ENCODE results near the gene MYLK4.
A peak's percentile ranks its signal among the peaks of the same experiment; 100 is the strongest.

The MYLK4 gene

GRCh38 chr6:2750832-2751231 is at the start of gene MYLK4:
Gene MYLK4 (minus strand): TSS chr6:2750922. CDS start chr6:2749294, 1,628 bp downstream.
- no peak for DNase-seq (ENCODE audit: low read depth in 3 of 3)

GRCh38 chr6:2799936-2800527 is 49.3 kb upstream of the MYLK4 start:
- DNase-seq (ENCODE audit: low read depth in 3 of 3): no peak

DNA sequence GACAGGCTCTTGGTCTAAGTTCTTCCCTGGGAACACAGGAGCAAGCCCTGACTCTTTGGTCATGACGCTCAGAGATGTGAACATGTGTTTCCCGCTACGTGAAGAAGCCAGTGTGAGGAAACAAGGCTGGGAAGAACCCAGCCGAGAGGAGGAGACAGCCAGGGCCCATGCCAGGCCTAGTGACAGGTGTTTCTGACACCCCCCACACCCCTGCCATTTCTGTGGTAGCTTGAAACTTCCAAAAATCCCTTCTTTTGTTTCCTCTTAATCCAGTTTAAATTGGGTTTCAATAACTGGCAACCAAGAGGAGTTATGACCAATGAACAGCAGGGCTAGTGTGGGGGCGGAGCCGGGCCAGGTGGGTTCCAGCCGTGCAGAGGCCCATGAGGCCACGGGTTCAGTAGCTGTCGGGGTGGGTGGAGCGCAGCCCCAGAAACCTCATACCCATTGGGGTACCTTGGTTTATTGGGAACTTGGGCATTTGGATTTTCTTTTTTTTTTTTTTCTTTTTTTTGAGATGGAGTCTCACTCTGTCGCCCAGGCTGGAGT is 47.9 kb upstream of the MYLK4 start:
- no peak for DNase-seq (ENCODE audit: low read depth in 3 of 3)

GRCh38 chr6:2797564-2798031 is 46.9 kb upstream of the MYLK4 start:
- no peak for DNase-seq (ENCODE audit: low read depth in 3 of 3)

GRCh38 chr6:2796861-2797260 is 46.1 kb upstream of the MYLK4 start:
- no peak for DNase-seq (ENCODE audit: low read depth in 3 of 3)

- DNase-seq (ENCODE audit: low read depth in 3 of 3): no peak
Observed at GRCh38 chr6:2795956-2796355, 45.2 kb upstream of the MYLK4 start.

- DNase-seq (ENCODE audit: low read depth in 3 of 3): no peak
Observed at GRCh38 chr6:2795162-2795561, 44.4 kb upstream of the MYLK4 start.

- no peak for DNase-seq (ENCODE audit: low read depth in 3 of 3)
Observed at GRCh38 chr6:2794171-2794730, 43.5 kb upstream of the MYLK4 start.

DNA sequence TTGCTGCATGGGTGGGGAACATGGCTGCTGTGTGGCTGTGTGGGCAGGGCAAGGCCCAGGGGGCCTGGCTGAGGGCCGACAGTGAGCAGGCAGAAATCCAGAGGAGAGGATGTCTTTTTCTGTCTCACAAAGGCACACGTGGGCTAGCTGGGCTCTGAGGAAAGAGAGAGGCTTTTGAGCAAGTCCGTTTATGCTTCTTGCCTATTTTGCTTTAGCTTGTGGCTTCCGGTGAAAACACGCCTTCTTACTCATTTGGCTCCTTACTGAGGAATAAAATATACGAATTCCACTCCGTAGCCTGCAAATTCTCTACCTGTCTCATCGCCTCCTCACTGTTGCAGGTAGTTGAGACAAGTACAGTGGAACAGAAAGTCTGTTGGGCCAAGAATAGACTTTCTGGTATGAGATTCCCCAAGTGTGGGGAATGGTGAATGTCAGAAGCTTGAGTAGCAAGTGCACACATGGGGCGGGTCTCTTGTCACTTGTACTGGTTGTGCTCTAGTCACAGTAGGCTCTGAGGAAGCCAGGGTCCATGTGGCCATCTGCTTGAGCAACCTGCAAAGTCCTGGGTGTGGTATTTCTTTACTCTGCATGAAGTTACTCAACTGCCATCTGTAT is 42.9 kb upstream of the MYLK4 start:
- DNase-seq (ENCODE audit: low read depth in 3 of 3): peak in 1 of 3 donors; percentile 21

- DNase-seq (ENCODE audit: low read depth in 3 of 3): no peak
Observed at GRCh38 chr6:2792330-2793110, 41.8 kb upstream of the MYLK4 start.

DNA sequence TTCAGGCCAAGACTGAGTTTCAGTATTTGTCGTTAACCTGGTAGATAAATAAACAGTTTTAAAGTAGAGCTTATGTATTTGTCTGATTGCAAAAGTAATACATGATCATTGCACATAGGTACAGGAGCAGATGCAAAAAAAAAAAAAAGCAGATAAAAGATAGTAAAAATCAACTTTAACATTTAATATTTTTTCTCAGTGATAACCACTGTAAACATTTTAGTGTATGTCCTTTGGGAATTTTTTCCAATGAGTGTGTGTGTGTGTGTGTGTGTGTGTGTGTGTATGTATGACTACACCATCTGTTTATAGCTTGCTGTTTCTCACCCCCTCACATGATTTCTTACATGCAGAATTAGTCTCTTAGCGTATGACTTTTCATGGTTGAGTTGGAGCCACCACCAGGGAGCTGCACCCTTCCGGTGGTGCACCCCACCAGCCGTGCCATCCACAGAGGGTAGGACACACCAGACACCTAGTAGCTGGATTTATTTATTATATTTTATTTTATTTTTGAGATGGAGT is 40.8 kb upstream of the MYLK4 start:
- DNase-seq (ENCODE audit: low read depth in 3 of 3): no peak

DNA sequence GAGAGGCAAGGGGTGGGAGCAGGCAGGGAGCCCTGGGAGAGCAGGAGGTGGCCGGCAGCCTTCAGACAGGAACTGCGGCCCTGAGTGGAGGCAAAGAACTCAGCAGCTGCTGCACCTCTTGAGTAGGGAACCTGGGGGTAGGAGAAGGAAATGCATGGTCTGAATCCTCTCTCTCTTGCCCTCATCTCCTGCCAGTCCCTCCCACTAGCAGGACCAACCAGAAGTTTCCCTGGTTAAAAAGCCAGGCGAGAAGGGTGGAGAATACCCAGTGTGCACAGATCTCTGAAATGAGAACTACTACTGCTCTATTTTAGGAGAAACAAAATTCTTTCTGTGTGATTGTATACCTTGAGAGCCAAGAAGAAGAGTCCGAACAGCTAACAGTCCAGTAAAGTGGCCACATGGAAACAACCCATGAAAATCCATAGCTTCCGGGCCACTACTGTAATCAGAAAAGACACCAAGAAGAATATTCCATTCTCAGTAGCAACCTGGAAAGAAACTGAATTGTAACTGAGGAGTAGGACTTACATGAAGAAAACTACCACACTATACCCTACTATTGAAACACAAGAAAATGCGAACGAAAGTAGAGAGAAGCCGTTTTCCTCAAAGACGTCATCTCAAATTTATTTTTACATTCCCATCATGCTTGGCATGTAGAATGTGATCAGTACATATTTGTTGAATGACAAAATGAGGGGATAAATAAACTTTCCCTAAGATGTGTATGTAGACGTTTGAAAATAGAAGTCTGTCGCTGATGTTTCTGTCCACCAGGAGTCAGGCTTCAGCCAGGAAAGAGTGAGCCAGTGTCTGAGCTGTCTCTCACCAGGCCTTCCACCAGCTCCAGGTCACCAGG is 40.1 kb upstream of the MYLK4 start:
- peak; percentile 34 to 45 (median 41) for DNase-seq (ENCODE audit: low read depth in 3 of 3)

DNA sequence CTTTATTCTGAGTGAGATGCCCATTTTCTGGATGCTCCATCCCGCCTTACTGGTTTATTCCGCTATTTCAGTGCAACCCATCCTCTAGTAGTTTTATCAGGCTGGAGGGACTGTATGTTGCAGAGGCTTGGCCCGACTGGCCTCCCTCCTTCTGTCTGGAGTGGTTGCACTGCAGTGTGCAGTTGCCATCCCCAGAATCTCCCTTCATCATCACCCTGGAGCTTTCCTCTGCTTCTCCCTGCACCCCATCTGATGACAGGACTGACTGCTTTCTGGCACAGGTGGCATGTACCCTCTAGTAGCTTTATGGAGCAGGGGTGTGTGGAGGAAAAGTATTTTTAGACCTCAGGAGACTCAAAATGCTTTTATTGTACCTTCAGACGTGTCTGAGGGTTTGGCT is 35.5 kb upstream of the MYLK4 start:
- DNase-seq (ENCODE audit: low read depth in 3 of 3): no peak

DNA sequence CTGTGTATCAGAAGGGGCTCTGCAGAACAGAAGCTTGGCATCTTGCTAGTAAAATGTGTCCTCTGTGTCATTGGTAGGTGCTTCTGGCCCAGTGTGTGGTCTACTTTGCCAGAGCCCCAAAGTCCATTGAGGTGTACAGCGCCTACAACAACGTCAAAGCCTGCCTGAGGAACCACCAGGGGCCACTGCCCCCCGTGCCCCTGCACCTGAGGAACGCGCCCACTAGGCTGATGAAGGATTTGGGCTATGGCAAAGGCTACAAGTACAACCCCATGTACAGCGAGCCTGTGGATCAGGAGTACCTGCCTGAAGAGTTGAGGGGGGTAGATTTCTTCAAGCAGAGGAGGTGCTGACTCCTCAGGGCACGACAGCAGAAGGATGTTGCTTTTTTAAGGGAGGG is 34.2 kb upstream of the MYLK4 start:
- no peak for DNase-seq (ENCODE audit: low read depth in 3 of 3)

DNA sequence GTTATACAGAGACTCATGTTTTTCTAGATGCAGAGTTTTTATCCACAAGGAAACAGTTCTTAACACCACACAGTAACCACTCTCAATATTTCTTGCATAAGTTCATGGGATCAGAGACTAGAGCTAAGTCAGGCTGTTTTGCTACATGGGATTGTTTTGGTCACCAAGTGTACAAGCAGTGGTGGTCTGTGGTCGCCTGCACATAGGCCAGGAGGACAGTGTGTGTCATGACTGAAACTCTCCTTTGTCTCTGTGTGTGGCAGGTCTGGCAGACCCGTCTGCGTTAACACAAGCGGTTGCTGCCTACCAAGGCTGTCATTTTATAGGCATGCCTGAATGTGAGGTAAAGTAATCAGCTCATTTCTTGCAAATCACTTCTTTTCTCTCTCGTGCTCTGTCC is 33.3 kb upstream of the MYLK4 start:
- no peak for DNase-seq (ENCODE audit: low read depth in 3 of 3)

GRCh38 chr6:2783188-2783963 is 32.7 kb upstream of the MYLK4 start:
- DNase-seq (ENCODE audit: low read depth in 3 of 3): no peak

DNA sequence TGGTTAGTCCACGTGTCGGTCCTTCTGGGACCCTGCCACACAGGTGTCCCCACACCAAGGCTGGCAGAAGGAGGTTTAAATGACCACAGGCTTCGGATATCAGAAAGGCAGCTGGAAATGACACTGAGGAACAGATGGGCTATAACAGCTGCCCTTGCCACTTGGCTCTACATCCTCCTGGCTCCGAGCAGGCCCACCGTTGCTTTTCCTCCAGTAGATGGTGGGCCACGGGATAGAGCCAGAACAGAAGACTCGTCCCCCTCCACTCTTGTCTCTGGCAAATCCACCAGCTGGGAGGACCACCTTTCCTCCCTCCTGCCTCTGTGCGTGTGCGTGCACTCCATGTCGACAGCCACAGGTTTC is 32.1 kb upstream of the MYLK4 start:
- DNase-seq (ENCODE audit: low read depth in 3 of 3): no peak

DNA sequence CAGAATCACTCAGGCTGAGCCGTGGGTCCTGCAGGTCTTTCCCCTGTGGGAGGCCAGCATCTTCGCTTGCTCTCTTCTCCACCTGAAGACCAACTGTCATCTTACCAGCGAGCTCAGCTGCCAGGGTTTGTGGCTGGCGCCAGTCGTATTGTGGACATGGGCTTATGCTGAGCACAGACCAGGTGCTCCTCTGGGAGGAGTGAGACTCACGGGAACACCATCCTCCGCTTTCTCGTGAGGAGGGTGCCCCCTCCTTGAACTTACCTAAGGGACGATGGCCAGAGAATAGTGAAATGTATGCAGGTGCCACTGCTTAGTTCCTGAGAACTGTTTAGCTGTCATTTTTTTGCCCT is 31.6 kb upstream of the MYLK4 start:
- DNase-seq (ENCODE audit: low read depth in 3 of 3): no peak

DNA sequence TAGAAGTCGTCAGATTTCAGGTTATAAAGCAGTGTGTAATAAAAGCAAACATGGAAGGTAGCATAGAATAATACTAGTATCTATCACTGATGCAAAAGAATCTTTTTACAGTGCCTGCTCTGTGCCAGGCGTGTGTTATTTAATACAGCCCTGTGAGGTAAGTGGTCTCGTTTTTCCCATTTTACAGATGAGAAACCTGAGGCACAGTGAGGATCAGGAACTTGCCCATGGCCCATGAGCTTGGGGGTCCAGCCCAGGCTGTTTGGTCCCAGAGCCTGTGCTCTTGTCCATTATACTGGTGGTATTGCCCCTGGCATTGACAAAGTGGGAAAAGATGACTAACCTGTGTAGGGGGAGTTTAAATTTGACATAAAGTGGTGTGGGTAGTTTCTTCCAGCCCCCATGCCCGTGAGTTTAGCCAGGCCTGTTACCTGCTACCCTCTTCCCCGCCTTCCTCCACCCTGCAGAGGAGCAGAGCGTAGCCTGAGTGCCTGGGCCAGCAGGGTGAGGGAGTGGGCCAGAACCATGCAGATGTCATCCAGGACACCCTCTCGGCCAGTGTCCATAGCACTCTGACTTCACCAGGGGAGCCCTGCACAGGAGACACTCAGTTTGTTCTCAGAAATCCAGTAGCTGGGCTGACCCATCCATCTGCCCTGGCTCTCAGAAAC is 31.1 kb upstream of the MYLK4 start:
- no peak for DNase-seq (ENCODE audit: low read depth in 3 of 3)
